DOHH2 (cell line): ENCODE results near the gene DACT3.

Experiments used
- CTCF ChIP-seq: fragments of 200-600 bp; sonication (generic); IDR thresholded peaks from one replicate; pipeline ENCODE4 v1.5.1; 2014; ENCODE audit warnings: antibody characterized with exemption, mild to moderate bottlenecking, low read depth, low read length; ENCODE audit not compliant: poor library complexity, severe bottlenecking
- EZH2phosphoT487 ChIP-seq: fragments of 200-600 bp; sonication (generic); IDR thresholded peaks from 2 replicates; pipeline ENCODE4 v1.6.1; 2017; ENCODE audit warnings: borderline replicate concordance, mild to moderate bottlenecking, antibody characterized with exemption, low read length, moderate library complexity, mixed read lengths

- TF ChIP-seq CTCF (no peak), EZH2phosphoT487 (no peak)
Measured at GRCh38 chr19:46623915-46624502, 37.0 kb downstream of the DACT3 start.
